HEK293 (cell line): ENCODE measurements around the gene OR7D2.

Experiments
- CTCF ChIA-PET: fragments of 350-600 bp; formaldehyde crosslinking; extraction: SDS; loops from one replicate; lab custom pipeline; 2021; ENCODE audit warnings: antibody characterized with exemption; lab: Yijun Ruan, JAX
- POLR2A ChIA-PET: fragments of 300-600 bp; formaldehyde crosslinking; extraction: SDS; loops from one replicate; lab custom pipeline; 2020; ENCODE audit warnings: antibody characterized with exemption, inconsistent platforms; lab: Yijun Ruan, JAX
- H3K27ac ChIP-seq: fragments of 200-500 bp; sonication (Bioruptor generic); 2 replicates; pipeline ENCODE4 v1.5.1; 2014; ENCODE audit warnings: low read depth, low read length, control low read depth, inconsistent platforms; ENCODE audit errors: extremely low read depth
- H3K36me3 ChIP-seq, 2 experiments: fragments of 200-500 bp in 1 of 2; sonication (Bioruptor generic) in 1 of 2; 1 replicate in 1 of 2; 2 replicates in 1 of 2; pipeline ENCODE4 v1.5.1; 2014 to 2017; ENCODE audit warnings: inconsistent platforms in 2 of 2, low read length in 2 of 2; ENCODE audit not compliant: control insufficient read depth in 2 of 2, insufficient read depth in 1 of 2
- H3K4me1 ChIP-seq: fragments of 200-500 bp; sonication (Bioruptor generic); 2 replicates; pipeline ENCODE4 v1.5.1; 2014; ENCODE audit warnings: mild to moderate bottlenecking, low read length, inconsistent platforms; ENCODE audit not compliant: control insufficient read depth, insufficient read depth
- H3K4me3 ChIP-seq: 2 replicates; pipeline ENCODE4 v1.5.1; 2011; ENCODE audit warnings: low read depth, mild to moderate bottlenecking, control low read depth, low read length, moderate library complexity
- H3K9me3 ChIP-seq: fragments of 200-500 bp; sonication (Bioruptor generic); 2 replicates; pipeline ENCODE4 v1.5.1; 2014; ENCODE audit warnings: low read depth, low read length, inconsistent platforms; ENCODE audit not compliant: control insufficient read depth, insufficient read depth
- EGR2 ChIP-seq: fragments of 450-650 bp; formaldehyde crosslinking; IDR thresholded peaks from 2 replicates; pipeline ENCODE4 v1.5.1; 2016; ENCODE audit warnings: low read depth, missing biosample characterization, missing genetic modification characterization
- GLI4 ChIP-seq: fragments of 450-650 bp; formaldehyde crosslinking; IDR thresholded peaks from 2 replicates; pipeline ENCODE4 v1.5.1; 2016; ENCODE audit warnings: missing biosample characterization, missing genetic modification characterization
- GLIS2 ChIP-seq: fragments of 450-650 bp; formaldehyde crosslinking; IDR thresholded peaks from 2 replicates; pipeline ENCODE4 v1.5.1; 2016; ENCODE audit warnings: missing biosample characterization, missing genetic modification characterization
- HOXC10 ChIP-seq: sonication (generic); formaldehyde crosslinking; IDR thresholded peaks from 2 replicates; pipeline ENCODE4 v1.8.1; 2023; ENCODE audit warnings: mild to moderate bottlenecking, missing genetic modification reagents
- IKZF3 ChIP-seq: fragments of 450-650 bp; IDR thresholded peaks from 2 replicates; pipeline ENCODE4 v1.5.0; 2018; ENCODE audit warnings: missing biosample characterization, mild to moderate bottlenecking, missing genetic modification characterization, moderate library complexity
- KLF7 ChIP-seq: fragments of 450-650 bp; formaldehyde crosslinking; IDR thresholded peaks from 2 replicates; pipeline ENCODE4 v1.5.1; 2016; ENCODE audit warnings: missing biosample characterization, missing genetic modification characterization, borderline replicate concordance
- ZBTB21 ChIP-seq: fragments of 450-650 bp; formaldehyde crosslinking; IDR thresholded peaks from 2 replicates; pipeline ENCODE4 v1.5.1; 2017; ENCODE audit warnings: missing biosample characterization, missing genetic modification characterization
- ZFHX2 ChIP-seq: fragments of 450-650 bp; formaldehyde crosslinking; conservative IDR thresholded peaks from 2 replicates; pipeline ENCODE4 v1.5.1; 2016; ENCODE audit warnings: missing biosample characterization, missing genetic modification characterization
- ZNF302 ChIP-seq: fragments of 450-650 bp; formaldehyde crosslinking; IDR thresholded peaks from 2 replicates; pipeline ENCODE4 v1.5.1; 2016; ENCODE audit warnings: missing biosample characterization, missing genetic modification characterization, low read depth
- ZNF48 ChIP-seq: fragments of 450-650 bp; formaldehyde crosslinking; IDR thresholded peaks from 2 replicates; pipeline ENCODE4 v1.5.1; 2016; ENCODE audit warnings: missing biosample characterization, missing genetic modification characterization
- ZNF501 ChIP-seq: fragments of 450-650 bp; formaldehyde crosslinking; IDR thresholded peaks from 2 replicates; pipeline ENCODE4 v1.5.1; 2016; ENCODE audit warnings: missing biosample characterization, missing genetic modification characterization
- ZNF510 ChIP-seq: fragments of 450-650 bp; formaldehyde crosslinking; IDR thresholded peaks from 2 replicates; pipeline ENCODE4 v1.5.1; 2018; ENCODE audit warnings: mild to moderate bottlenecking, missing genetic modification characterization, missing biosample characterization; ENCODE audit not compliant: insufficient replicate concordance
- ZNF530 ChIP-seq: fragments of 450-650 bp; formaldehyde crosslinking; IDR thresholded peaks from 2 replicates; pipeline ENCODE4 v1.5.1; 2016; ENCODE audit warnings: low read depth, missing biosample characterization, missing genetic modification characterization
- ZNF548 ChIP-seq: fragments of 450-650 bp; formaldehyde crosslinking; IDR thresholded peaks from 2 replicates; pipeline ENCODE4 v1.5.1; 2016; ENCODE audit warnings: missing biosample characterization, missing genetic modification characterization
- ZNF558 ChIP-seq: fragments of 450-650 bp; formaldehyde crosslinking; IDR thresholded peaks from 2 replicates; pipeline ENCODE4 v1.5.1; 2016; ENCODE audit warnings: missing biosample characterization, missing genetic modification characterization
- ZNF600 ChIP-seq: fragments of 450-650 bp; formaldehyde crosslinking; IDR thresholded peaks from 2 replicates; pipeline ENCODE4 v1.5.1; 2016; ENCODE audit warnings: missing biosample characterization, missing genetic modification characterization
- ZNF777 ChIP-seq: fragments of 450-650 bp; formaldehyde crosslinking; IDR thresholded peaks from 2 replicates; pipeline ENCODE4 v1.5.1; 2017; ENCODE audit warnings: missing biosample characterization, missing genetic modification characterization, borderline replicate concordance
- TF ChIP-seq, protein P1 (sequence below): fragments of 450-650 bp; formaldehyde crosslinking; IDR thresholded peaks from 2 replicates; pipeline ENCODE4 v1.5.1; 2017; ENCODE audit warnings: missing biosample characterization, missing genetic modification characterization
- TF ChIP-seq, protein P2 (sequence below): fragments of 450-650 bp; formaldehyde crosslinking; IDR thresholded peaks from 2 replicates; pipeline ENCODE4 v1.5.1; 2016; ENCODE audit warnings: missing biosample characterization, missing genetic modification characterization
- TF ChIP-seq, protein P3 (sequence below): fragments of 450-650 bp; formaldehyde crosslinking; IDR thresholded peaks from 2 replicates; pipeline ENCODE4 v1.5.1; 2016; ENCODE audit warnings: missing biosample characterization, missing genetic modification characterization
- TF ChIP-seq, protein P4 (sequence below): fragments of 450-650 bp; formaldehyde crosslinking; IDR thresholded peaks from 2 replicates; pipeline ENCODE4 v1.5.1; 2016; ENCODE audit warnings: missing biosample characterization, missing genetic modification characterization, low read depth
- TF ChIP-seq, protein P5 (sequence below): fragments of 450-650 bp; formaldehyde crosslinking; IDR thresholded peaks from 2 replicates; pipeline ENCODE4; 2016; ENCODE audit warnings: missing biosample characterization, missing genetic modification characterization
- TF ChIP-seq, protein P6 (sequence below): fragments of 450-650 bp; formaldehyde crosslinking; IDR thresholded peaks from 2 replicates; pipeline ENCODE4 v1.5.1; 2016; ENCODE audit warnings: missing biosample characterization, missing genetic modification characterization

OR7D2 gene

DNA sequence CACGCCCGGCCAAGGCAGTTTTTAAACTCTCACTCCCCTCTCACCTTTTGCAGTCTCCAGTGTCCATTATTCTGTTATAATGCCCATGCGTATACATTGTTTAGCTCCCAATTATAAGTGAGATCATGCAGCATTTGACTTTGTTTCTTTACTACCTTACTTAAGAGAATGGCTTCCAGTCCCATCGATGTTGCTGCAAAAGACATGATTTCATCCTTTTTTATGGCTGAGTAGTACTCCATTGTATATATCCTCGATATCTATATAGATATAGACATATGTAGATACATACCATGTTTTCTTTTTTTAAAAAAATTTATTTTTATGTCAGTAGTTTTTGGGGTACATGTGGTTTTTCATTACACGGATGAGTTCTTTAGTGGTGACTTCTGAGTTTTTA lies 8.4 kb downstream of the OR7D2 start:
- H3K4me3 ChIP-seq = no peak overlapping the region
- no peak for TF ChIP-seq EGR2
- TF ChIP-seq, protein P1, sequence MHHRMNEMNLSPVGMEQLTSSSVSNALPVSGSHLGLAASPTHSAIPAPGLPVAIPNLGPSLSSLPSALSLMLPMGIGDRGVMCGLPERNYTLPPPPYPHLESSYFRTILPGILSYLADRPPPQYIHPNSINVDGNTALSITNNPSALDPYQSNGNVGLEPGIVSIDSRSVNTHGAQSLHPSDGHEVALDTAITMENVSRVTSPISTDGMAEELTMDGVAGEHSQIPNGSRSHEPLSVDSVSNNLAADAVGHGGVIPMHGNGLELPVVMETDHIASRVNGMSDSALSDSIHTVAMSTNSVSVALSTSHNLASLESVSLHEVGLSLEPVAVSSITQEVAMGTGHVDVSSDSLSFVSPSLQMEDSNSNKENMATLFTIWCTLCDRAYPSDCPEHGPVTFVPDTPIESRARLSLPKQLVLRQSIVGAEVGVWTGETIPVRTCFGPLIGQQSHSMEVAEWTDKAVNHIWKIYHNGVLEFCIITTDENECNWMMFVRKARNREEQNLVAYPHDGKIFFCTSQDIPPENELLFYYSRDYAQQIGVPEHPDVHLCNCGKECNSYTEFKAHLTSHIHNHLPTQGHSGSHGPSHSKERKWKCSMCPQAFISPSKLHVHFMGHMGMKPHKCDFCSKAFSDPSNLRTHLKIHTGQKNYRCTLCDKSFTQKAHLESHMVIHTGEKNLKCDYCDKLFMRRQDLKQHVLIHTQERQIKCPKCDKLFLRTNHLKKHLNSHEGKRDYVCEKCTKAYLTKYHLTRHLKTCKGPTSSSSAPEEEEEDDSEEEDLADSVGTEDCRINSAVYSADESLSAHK (tag by site-specific recombination) = no peak
- TF ChIP-seq, protein P2, sequence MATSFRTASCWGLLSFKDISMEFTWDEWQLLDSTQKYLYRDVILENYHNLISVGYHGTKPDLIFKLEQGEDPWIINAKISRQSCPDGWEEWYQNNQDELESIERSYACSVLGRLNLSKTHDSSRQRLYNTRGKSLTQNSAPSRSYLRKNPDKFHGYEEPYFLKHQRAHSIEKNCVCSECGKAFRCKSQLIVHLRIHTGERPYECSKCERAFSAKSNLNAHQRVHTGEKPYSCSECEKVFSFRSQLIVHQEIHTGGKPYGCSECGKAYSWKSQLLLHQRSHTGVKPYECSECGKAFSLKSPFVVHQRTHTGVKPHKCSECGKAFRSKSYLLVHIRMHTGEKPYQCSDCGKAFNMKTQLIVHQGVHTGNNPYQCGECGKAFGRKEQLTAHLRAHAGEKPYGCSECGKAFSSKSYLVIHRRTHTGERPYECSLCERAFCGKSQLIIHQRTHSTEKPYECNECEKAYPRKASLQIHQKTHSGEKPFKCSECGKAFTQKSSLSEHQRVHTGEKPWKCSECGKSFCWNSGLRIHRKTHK (tag by site-specific recombination) = no peak
- TF ChIP-seq ZNF48 (tag by site-specific recombination) = no peak
- TF ChIP-seq IKZF3 (tag by site-specific recombination) = no peak
- no peak for TF ChIP-seq ZNF510
- TF ChIP-seq ZNF600 (tag by site-specific recombination) = no peak
- no peak for TF ChIP-seq ZNF558 (tag by site-specific recombination)
- TF ChIP-seq ZNF777 (tag by site-specific recombination) = no peak
- TF ChIP-seq GLIS2 (tag by site-specific recombination) = no peak
- TF ChIP-seq, protein P3, sequence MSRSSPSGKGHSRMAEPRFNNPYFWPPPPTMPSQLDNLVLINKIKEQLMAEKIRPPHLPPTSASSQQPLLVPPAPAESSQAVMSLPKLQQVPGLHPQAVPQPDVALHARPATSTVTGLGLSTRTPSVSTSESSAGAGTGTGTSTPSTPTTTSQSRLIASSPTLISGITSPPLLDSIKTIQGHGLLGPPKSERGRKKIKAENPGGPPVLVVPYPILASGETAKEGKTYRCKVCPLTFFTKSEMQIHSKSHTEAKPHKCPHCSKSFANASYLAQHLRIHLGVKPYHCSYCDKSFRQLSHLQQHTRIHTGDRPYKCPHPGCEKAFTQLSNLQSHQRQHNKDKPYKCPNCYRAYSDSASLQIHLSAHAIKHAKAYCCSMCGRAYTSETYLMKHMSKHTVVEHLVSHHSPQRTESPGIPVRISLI (tag by site-specific recombination) = no peak
- TF ChIP-seq, protein P4, sequence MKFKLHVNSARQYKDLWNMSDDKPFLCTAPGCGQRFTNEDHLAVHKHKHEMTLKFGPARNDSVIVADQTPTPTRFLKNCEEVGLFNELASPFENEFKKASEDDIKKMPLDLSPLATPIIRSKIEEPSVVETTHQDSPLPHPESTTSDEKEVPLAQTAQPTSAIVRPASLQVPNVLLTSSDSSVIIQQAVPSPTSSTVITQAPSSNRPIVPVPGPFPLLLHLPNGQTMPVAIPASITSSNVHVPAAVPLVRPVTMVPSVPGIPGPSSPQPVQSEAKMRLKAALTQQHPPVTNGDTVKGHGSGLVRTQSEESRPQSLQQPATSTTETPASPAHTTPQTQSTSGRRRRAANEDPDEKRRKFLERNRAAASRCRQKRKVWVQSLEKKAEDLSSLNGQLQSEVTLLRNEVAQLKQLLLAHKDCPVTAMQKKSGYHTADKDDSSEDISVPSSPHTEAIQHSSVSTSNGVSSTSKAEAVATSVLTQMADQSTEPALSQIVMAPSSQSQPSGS (tag by site-specific recombination) = no peak
- TF ChIP-seq HOXC10 (CRISPR knock-in tag) = no peak

DNA sequence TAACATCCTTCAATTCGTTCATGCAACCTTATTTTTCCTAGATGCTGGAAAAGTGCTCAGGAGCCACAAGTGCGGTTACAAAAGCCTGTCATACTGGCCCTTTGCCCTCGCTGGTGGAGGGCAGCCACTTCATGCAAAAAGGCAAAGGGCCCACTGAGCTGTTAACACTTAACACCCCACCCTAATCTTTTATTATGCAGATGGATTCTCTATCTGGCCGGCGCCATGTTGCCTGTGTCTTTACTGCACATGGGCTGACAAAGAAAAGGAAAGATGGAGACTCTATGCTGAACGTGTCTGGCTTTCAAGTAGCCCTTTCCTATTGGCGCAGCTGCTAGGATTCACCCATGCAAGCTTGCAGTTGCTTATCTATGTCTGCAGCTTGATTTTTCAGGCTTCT lies 10.8 kb downstream of the OR7D2 start:
- CTCF ChIA-PET = interaction anchor here (0.6 to 1.1 kb wide), 2 partner anchors 9 to 700 kb away, joined by 3 to 4 read pairs; no protein-coding TSS in a partner anchor
- POLR2A ChIA-PET = no interaction called here
- Histone ChIP-seq H3K4me1 (no peaks in the 10 kb centered on the region), H3K36me3 (no peaks in the 10 kb centered on the region), H3K4me3 (no peak overlapping the region), H3K27ac (no peak overlapping the region), H3K9me3 (no peaks in the 10 kb centered on the region)
- TF ChIP-seq ZNF548 (no peak), ZNF501 (tag by site-specific recombination) (no peak), ZFHX2 (tag by site-specific recombination) (no peak), ZNF530 (no peak), KLF7 (no peak), ZNF302 (tag by site-specific recombination) (no peak), GLI4 (tag by site-specific recombination) (no peak), ZBTB21 (tag by site-specific recombination) (no peak)
- TF ChIP-seq, protein P5, sequence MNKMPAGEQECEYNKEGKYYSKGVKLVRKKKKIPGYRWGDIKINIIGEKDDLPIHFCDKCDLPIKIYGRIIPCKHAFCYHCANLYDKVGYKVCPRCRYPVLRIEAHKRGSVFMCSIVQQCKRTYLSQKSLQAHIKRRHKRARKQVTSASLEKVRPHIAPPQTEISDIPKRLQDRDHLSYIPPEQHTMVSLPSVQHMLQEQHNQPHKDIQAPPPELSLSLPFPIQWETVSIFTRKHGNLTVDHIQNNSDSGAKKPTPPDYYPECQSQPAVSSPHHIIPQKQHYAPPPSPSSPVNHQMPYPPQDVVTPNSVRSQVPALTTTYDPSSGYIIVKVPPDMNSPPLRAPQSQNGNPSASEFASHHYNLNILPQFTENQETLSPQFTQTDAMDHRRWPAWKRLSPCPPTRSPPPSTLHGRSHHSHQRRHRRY (tag by site-specific recombination) = no peak
- TF ChIP-seq, protein P6, sequence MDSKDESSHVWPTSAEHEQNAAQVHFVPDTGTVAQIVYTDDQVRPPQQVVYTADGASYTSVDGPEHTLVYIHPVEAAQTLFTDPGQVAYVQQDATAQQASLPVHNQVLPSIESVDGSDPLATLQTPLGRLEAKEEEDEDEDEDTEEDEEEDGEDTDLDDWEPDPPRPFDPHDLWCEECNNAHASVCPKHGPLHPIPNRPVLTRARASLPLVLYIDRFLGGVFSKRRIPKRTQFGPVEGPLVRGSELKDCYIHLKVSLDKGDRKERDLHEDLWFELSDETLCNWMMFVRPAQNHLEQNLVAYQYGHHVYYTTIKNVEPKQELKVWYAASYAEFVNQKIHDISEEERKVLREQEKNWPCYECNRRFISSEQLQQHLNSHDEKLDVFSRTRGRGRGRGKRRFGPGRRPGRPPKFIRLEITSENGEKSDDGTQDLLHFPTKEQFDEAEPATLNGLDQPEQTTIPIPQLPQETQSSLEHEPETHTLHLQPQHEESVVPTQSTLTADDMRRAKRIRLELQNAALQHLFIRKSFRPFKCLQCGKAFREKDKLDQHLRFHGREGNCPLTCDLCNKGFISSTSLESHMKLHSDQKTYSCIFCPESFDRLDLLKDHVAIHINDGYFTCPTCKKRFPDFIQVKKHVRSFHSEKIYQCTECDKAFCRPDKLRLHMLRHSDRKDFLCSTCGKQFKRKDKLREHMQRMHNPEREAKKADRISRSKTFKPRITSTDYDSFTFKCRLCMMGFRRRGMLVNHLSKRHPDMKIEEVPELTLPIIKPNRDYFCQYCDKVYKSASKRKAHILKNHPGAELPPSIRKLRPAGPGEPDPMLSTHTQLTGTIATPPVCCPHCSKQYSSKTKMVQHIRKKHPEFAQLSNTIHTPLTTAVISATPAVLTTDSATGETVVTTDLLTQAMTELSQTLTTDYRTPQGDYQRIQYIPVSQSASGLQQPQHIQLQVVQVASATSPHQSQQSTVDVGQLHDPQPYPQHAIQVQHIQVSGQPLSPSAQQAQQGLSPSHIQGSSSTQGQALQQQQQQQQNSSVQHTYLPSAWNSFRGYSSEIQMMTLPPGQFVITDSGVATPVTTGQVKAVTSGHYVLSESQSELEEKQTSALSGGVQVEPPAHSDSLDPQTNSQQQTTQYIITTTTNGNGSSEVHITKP (tag by site-specific recombination) = no peak
- TF ChIP-seq, protein P4 (tag by site-specific recombination) = no peak

More for the DNA sequence above, 8.4 kb downstream of the OR7D2 start:
- POLR2A ChIA-PET = no interaction called here
- H3K9me3 ChIP-seq = no peaks in the 10 kb centered on the region
- H3K4me1 ChIP-seq = no peaks in the 10 kb centered on the region
- no peaks in the 10 kb centered on the region for H3K36me3 ChIP-seq
- CTCF ChIA-PET = no interaction called here
- H3K27ac ChIP-seq = no peak overlapping the region
